ENCODE data around the gene FOXJ1.

GRCh38 chr17:76147211-76148014, 6.4 kb upstream of the FOXJ1 start:
- TF ChIP-seq POLR2A (IDR thresholded peaks at IDR 0.05; ENCODE audit: low read length) (no peak), GATA1 (IDR thresholded peaks at IDR 0.05; ENCODE audit: low read depth, low read length) (no peak)
